HepG2 (cell line): Measurements from ENCODE around the gene PSORS1C1. TPM values are rescaled to one million over a fixed set of nuclear protein-coding genes. Genes with fewer than 3 reads are reported as not detected.
A peak's percentile ranks its signal among the peaks of the same experiment; 100 is the strongest.

Source experiments
- ARID5B ChIP-seq: IDR thresholded peaks from 2 replicates; pipeline ENCODE4 v1.4.0; 2020; ENCODE audit warnings: mild to moderate bottlenecking, missing genetic modification reagents
- CC2D1A ChIP-seq: sonication (generic); formaldehyde crosslinking; IDR thresholded peaks from 2 replicates; pipeline ENCODE4 v1.8.1; 2023; ENCODE audit warnings: mild to moderate bottlenecking, missing genetic modification reagents
- HOXD1 ChIP-seq: sonication (generic); formaldehyde crosslinking; IDR thresholded peaks from 2 replicates; pipeline ENCODE4 v1.5.0; 2020; ENCODE audit warnings: missing genetic modification reagents
- RBM22 ChIP-seq: fragments of 200-400 bp; formaldehyde crosslinking; optimal IDR thresholded peaks from 2 replicates; pipeline ENCODE3; 2017; ENCODE audit warnings: mild to moderate bottlenecking, low read length, moderate library complexity
- REXO4 ChIP-seq: sonication (generic); formaldehyde crosslinking; IDR thresholded peaks from 2 replicates; pipeline ENCODE4 v1.8.0; 2022; ENCODE audit warnings: missing genetic modification reagents, mild to moderate bottlenecking, borderline replicate concordance
- RXRA ChIP-seq: sonication (generic); formaldehyde crosslinking; IDR thresholded peaks from 2 replicates; pipeline ENCODE4 v1.5.1; 2020; ENCODE audit warnings: missing genetic modification reagents
- SMYD3 ChIP-seq: sonication (generic); formaldehyde crosslinking; IDR thresholded peaks from 2 replicates; pipeline ENCODE4 v1.8.1; 2023; ENCODE audit warnings: mild to moderate bottlenecking, missing genetic modification reagents
- THAP8 ChIP-seq: sonication (generic); formaldehyde crosslinking; IDR thresholded peaks from 2 replicates; pipeline ENCODE4 v1.5.1; 2020; ENCODE audit warnings: missing genetic modification reagents, mild to moderate bottlenecking, borderline replicate concordance
- UBTF ChIP-seq: sonication (generic); formaldehyde crosslinking; IDR thresholded peaks from 2 replicates; pipeline ENCODE4 v1.4.0; 2020; ENCODE audit warnings: mild to moderate bottlenecking, missing genetic modification reagents
- XRCC5 ChIP-seq: fragments of 200-400 bp; formaldehyde crosslinking; optimal IDR thresholded peaks from 2 replicates; pipeline ENCODE3; 2017; ENCODE audit warnings: mild to moderate bottlenecking, low read length
- ZMYM2 ChIP-seq: sonication (generic); formaldehyde crosslinking; IDR thresholded peaks from 2 replicates; pipeline ENCODE4 v1.8.0; 2022; ENCODE audit warnings: mild to moderate bottlenecking, missing genetic modification reagents
- ZNF354B ChIP-seq: sonication (generic); formaldehyde crosslinking; IDR thresholded peaks from 2 replicates; pipeline ENCODE4 v1.8.0; 2022; ENCODE audit warnings: mild to moderate bottlenecking, missing genetic modification reagents
- ZNF460 ChIP-seq: sonication (generic); formaldehyde crosslinking; IDR thresholded peaks from 2 replicates; pipeline ENCODE4 v1.5.1; 2020; ENCODE audit warnings: missing genetic modification reagents, mild to moderate bottlenecking, borderline replicate concordance
- ZNF468 ChIP-seq: sonication (generic); formaldehyde crosslinking; IDR thresholded peaks from 2 replicates; pipeline ENCODE4 v1.8.0; 2022; ENCODE audit warnings: mild to moderate bottlenecking, moderate library complexity, missing genetic modification reagents
- ZNF577 ChIP-seq: sonication (generic); formaldehyde crosslinking; IDR thresholded peaks from 2 replicates; pipeline ENCODE4 v1.4.0; 2020; ENCODE audit warnings: mild to moderate bottlenecking, low read depth, missing genetic modification reagents, borderline replicate concordance
- ZNF816 ChIP-seq: sonication (generic); formaldehyde crosslinking; IDR thresholded peaks from 2 replicates; pipeline ENCODE4 v1.8.0; 2022; ENCODE audit warnings: missing genetic modification reagents, mild to moderate bottlenecking, borderline replicate concordance
- polyA plus RNA-seq, 8 experiments: library from polyadenylated mRNA; depleted of rRNA in 3 of 8; stranded (reverse) in 7 of 8; unstranded in 1 of 8; fragments of >200 nt; fragmentation: Illumina TruSeq in 4 of 8; extraction: Trizol in 4 of 8; gene quantifications; 2 replicates each; pipeline versions ENCODE4 v1.2.1 to v1.2.3, GENCODE V29; 2011 to 2016; ENCODE audit warnings: low read depth in 4 of 8, missing spikeins in 1 of 8, mixed read lengths in 1 of 8; ENCODE audit not compliant: insufficient read depth in 1 of 8
- total RNA-seq, 5 experiments: library from RNA; depleted of rRNA; stranded (reverse); fragments of >200 nt; fragmentation: Illumina TruSeq; extraction: Trizol; gene quantifications; 2 replicates each; pipeline ENCODE4 v1.2.3, GENCODE V29; 2016; ENCODE audit warnings: low read depth in 1 of 5
- TF ChIP-seq, protein P1 (sequence below): sonication (generic); formaldehyde crosslinking; IDR thresholded peaks from 2 replicates; pipeline ENCODE4 v1.8.0; 2022; ENCODE audit warnings: missing genetic modification reagents, mild to moderate bottlenecking, moderate library complexity, borderline replicate concordance
- TF ChIP-seq, protein P2 (sequence below): sonication (generic); formaldehyde crosslinking; IDR thresholded peaks from 2 replicates; pipeline ENCODE4 v1.8.1; 2023; ENCODE audit warnings: mild to moderate bottlenecking, missing genetic modification reagents

The PSORS1C1 gene
- total and polyA plus RNA-seq, 2 of the 13 experiments (the other 11 are each of a cell fraction or from before 2014, with no cell fraction given): 0.01 to 0.02 TPM

DNA sequence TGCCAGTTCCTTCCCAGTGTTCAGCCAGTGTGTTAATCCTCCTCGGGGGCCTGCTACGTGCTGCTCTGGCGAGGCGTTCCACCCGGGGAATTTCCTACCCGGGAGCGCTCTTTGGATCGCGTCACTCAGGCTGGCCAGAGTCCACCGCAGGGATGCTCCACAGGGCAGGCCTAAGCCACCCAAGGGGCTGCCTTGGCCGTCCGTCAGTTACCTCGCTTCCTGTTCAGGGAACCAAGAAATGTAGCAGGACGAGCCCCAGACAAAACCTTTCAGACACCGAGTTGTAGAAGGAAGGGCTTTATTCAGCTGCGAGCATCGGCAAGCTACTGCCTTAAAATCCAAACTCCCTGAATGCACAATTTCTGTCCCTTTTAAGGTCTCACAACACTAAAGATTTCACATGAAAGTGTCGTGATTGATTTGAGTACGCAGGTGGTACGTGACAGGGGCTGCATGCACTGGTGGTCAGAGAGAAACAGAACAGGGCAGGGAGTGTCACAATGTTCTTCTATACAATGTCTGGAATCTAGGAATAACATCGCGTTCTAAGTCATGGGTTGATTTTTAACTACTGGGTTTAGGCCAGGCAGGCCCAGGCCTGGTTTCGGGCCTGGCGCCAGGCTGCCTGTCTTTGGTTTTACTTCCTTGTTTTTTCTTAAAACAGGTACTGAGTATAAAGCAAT, 71.6 kb downstream of the PSORS1C1 start (continued):
- TF ChIP-seq ZNF468 (CRISPR knock-in tag): 0 out of 2 replicates have a peak, but pooled peaks have one; percentile 58
- TF ChIP-seq THAP8 (CRISPR knock-in tag): no peak
- TF ChIP-seq, protein P1, sequence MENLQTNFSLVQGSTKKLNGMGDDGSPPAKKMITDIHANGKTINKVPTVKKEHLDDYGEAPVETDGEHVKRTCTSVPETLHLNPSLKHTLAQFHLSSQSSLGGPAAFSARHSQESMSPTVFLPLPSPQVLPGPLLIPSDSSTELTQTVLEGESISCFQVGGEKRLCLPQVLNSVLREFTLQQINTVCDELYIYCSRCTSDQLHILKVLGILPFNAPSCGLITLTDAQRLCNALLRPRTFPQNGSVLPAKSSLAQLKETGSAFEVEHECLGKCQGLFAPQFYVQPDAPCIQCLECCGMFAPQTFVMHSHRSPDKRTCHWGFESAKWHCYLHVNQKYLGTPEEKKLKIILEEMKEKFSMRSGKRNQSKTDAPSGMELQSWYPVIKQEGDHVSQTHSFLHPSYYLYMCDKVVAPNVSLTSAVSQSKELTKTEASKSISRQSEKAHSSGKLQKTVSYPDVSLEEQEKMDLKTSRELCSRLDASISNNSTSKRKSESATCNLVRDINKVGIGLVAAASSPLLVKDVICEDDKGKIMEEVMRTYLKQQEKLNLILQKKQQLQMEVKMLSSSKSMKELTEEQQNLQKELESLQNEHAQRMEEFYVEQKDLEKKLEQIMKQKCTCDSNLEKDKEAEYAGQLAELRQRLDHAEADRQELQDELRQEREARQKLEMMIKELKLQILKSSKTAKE (CRISPR knock-in tag): peak; percentile 56; the same call in 1 of the 2 replicates
- TF ChIP-seq ZMYM2 (CRISPR knock-in tag): peak; percentile 81
- TF ChIP-seq ZNF354B (CRISPR knock-in tag): 0 out of 2 replicates have a peak, but pooled peaks have one; percentile 21
- peak; percentile 96 for TF ChIP-seq UBTF (CRISPR knock-in tag)
- no peak for TF ChIP-seq CC2D1A (CRISPR knock-in tag)
- TF ChIP-seq REXO4: no peak
- peak; percentile 56 for TF ChIP-seq RXRA
- TF ChIP-seq ZNF816 (CRISPR knock-in tag): peak; percentile 53; the same call in 1 of the 2 replicates
- peak; percentile 21 for TF ChIP-seq XRCC5
- TF ChIP-seq ARID5B (CRISPR knock-in tag): peak; percentile 79
- TF ChIP-seq RBM22: no peak
- TF ChIP-seq, protein P2, sequence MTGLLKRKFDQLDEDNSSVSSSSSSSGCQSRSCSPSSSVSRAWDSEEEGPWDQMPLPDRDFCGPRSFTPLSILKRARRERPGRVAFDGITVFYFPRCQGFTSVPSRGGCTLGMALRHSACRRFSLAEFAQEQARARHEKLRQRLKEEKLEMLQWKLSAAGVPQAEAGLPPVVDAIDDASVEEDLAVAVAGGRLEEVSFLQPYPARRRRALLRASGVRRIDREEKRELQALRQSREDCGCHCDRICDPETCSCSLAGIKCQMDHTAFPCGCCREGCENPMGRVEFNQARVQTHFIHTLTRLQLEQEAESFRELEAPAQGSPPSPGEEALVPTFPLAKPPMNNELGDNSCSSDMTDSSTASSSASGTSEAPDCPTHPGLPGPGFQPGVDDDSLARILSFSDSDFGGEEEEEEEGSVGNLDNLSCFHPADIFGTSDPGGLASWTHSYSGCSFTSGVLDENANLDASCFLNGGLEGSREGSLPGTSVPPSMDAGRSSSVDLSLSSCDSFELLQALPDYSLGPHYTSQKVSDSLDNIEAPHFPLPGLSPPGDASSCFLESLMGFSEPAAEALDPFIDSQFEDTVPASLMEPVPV: peak; percentile 82; the same call in 1 of the 2 replicates
- TF ChIP-seq HOXD1 (CRISPR knock-in tag): 0 out of 2 replicates have a peak, but pooled peaks have one; percentile 23
- no peak for TF ChIP-seq ZNF577 (CRISPR knock-in tag)
- TF ChIP-seq ZNF460: no peak
- peak; percentile 56; the same call in 1 of the 2 replicates for TF ChIP-seq SMYD3
